Measurements from ENCODE around the gene PGP.

The PGP gene

GRCh38 chr16:2244926-2245795 lies 30.5 kb upstream of the PGP start:
- no peak overlapping the region for H3K4me3 ChIP-seq (ENCODE audit: low read depth in 1 of 2, low read length in 2 of 2)
- H3K27me3 ChIP-seq (ENCODE audit: insufficient read depth, low read length, poor library complexity) = no peaks in the 10 kb centered on the region
- no peaks in the 10 kb centered on the region for H3K79me2 ChIP-seq (ENCODE audit: insufficient read depth, low read length)
- DNase-seq = no peak
- no peak overlapping the region for H2AFZ ChIP-seq (ENCODE audit: low read depth, low read length)
- H3K27ac ChIP-seq (ENCODE audit: low read length) = no peak overlapping the region
- H3K9ac ChIP-seq (ENCODE audit: low read depth, low read length) = no peak overlapping the region
- peaks cover 63% of the 10 kb centered on the region for H3K36me3 ChIP-seq (ENCODE audit: insufficient read depth, low read length)
- H4K20me1 ChIP-seq (ENCODE audit: insufficient read depth, low read length) = peaks cover 13% of the 10 kb centered on the region
- no peak for TF ChIP-seq CTCF (IDR thresholded peaks at IDR 0.05; ENCODE audit: borderline replicate concordance, extremely low read depth, low read length, poor library complexity, severe bottlenecking)
- TF ChIP-seq EZH2 (IDR thresholded peaks at IDR 0.05; ENCODE audit: borderline replicate concordance, low read depth, low read length, severe bottlenecking) = no peak
- H3K4me2 ChIP-seq (ENCODE audit: insufficient read depth, low read length) = no peak overlapping the region
- H3K4me1 ChIP-seq (ENCODE audit: insufficient read depth, low read length) = no peaks in the 10 kb centered on the region
- no peak for ATAC-seq (ENCODE audit: insufficient read depth, low read depth)
- H3K9me3 ChIP-seq (ENCODE audit: insufficient read depth, low read length, severe bottlenecking) = no peaks in the 10 kb centered on the region

GRCh38 chr16:2244301-2244700 lies 29.7 kb upstream of the PGP start:
- Histone ChIP-seq H3K4me1 (ENCODE audit: insufficient read depth, low read length) (no peaks in the 10 kb centered on the region), H2AFZ (ENCODE audit: low read depth, low read length) (no peak overlapping the region), H3K27ac (ENCODE audit: low read length) (no peak overlapping the region), H3K4me2 (ENCODE audit: insufficient read depth, low read length) (no peak overlapping the region), H3K27me3 (ENCODE audit: insufficient read depth, low read length, poor library complexity) (no peaks in the 10 kb centered on the region), H3K79me2 (ENCODE audit: insufficient read depth, low read length) (no peaks in the 10 kb centered on the region), H3K36me3 (ENCODE audit: insufficient read depth, low read length) (peaks cover 69% of the 10 kb centered on the region), H3K9ac (ENCODE audit: low read depth, low read length) (no peak overlapping the region), H3K9me3 (ENCODE audit: insufficient read depth, low read length, severe bottlenecking) (no peaks in the 10 kb centered on the region), H4K20me1 (ENCODE audit: insufficient read depth, low read length) (peaks cover 13% of the 10 kb centered on the region), H3K4me3 (ENCODE audit: low read depth in 1 of 2, low read length in 2 of 2) (no peak overlapping the region)
- no peak for TF ChIP-seq EZH2 (IDR thresholded peaks at IDR 0.05; ENCODE audit: borderline replicate concordance, low read depth, low read length, severe bottlenecking)
- TF ChIP-seq CTCF (IDR thresholded peaks at IDR 0.05; ENCODE audit: borderline replicate concordance, extremely low read depth, low read length, poor library complexity, severe bottlenecking) = no peak
- ATAC-seq (ENCODE audit: insufficient read depth, low read depth) = peak; percentile 11; the same call in 1 of the 3 replicates
- DNase-seq = no peak

GRCh38 chr16:2243781-2244180 lies 29.1 kb upstream of the PGP start:
- Histone ChIP-seq H3K9ac (ENCODE audit: low read depth, low read length) (no peak overlapping the region), H3K27ac (ENCODE audit: low read length) (no peak overlapping the region), H3K79me2 (ENCODE audit: insufficient read depth, low read length) (no peaks in the 10 kb centered on the region), H3K9me3 (ENCODE audit: insufficient read depth, low read length, severe bottlenecking) (no peaks in the 10 kb centered on the region), H3K27me3 (ENCODE audit: insufficient read depth, low read length, poor library complexity) (no peaks in the 10 kb centered on the region), H3K36me3 (ENCODE audit: insufficient read depth, low read length) (peaks cover 66% of the 10 kb centered on the region), H3K4me3 (ENCODE audit: low read depth in 1 of 2, low read length in 2 of 2) (no peak overlapping the region), H3K4me2 (ENCODE audit: insufficient read depth, low read length) (no peak overlapping the region), H2AFZ (ENCODE audit: low read depth, low read length) (no peak overlapping the region), H4K20me1 (ENCODE audit: insufficient read depth, low read length) (peaks cover 13% of the 10 kb centered on the region), H3K4me1 (ENCODE audit: insufficient read depth, low read length) (no peaks in the 10 kb centered on the region)
- no peak for DNase-seq
- TF ChIP-seq EZH2 (IDR thresholded peaks at IDR 0.05; ENCODE audit: borderline replicate concordance, low read depth, low read length, severe bottlenecking) (no peak), CTCF (IDR thresholded peaks at IDR 0.05; ENCODE audit: borderline replicate concordance, extremely low read depth, low read length, poor library complexity, severe bottlenecking) (no peak)
- no peak for ATAC-seq (ENCODE audit: insufficient read depth, low read depth)

Data from DND-41 (cell line).